Jurkat, Clone E6-1 (cell line): Measurements from ENCODE around the gene TOGARAM1.

Source experiments
- DNase-seq: peaks from one replicate; pipeline ENCODE4 v3.0.0-alpha.2; 2011; ENCODE audit warnings: low read depth, low spot score
- H3K4me3 ChIP-seq: 2 replicates; pipeline ENCODE4 v1.5.1; 2011; ENCODE audit warnings: mild to moderate bottlenecking, low read length, control low read depth, moderate library complexity

The TOGARAM1 gene

DNA sequence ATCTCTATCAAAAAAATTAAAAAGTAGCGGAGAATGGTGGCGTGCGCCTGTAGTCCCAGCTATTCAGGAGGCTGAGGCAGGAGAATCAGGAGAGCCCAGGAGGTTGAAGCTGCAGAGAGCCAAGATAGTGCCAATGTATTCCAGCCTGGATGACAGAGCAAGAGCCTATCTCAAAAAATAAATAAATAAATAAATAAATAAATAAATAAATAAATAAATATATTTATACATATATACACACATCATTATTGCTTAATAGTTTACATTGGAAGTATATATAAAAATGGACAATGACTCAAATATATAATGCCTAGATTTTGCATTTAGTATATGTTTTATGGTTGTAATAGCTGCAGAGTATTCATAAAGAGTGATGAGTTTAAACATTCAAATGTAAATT lies 53.1 kb downstream of the TOGARAM1 start:
- no peak overlapping the region for H3K4me3 ChIP-seq
- DNase-seq, result no peak

DNA sequence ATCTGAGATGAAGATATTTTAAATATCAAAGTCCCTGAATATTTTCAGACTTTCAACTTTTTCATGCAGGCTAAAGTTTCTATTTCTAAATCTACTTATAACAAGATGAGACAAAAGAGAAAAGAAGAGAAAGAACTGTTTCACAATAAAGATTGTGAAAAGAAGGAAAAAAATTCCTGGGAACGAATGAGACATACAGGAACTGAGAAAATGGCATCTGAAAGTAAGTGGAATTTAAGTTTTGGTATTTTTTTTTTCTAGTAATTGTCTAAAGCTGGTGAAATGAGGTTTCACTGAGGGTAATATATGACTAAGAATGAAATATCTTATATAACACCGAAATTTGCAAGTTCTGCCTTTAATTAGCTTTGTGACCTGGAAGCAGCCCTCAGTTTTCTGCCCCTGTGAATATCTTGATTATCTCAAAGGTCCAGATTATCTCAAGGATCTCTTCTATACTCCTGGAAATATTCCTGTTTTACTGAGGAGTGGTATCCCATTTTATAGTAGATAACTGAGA lies 66.2 kb downstream of the TOGARAM1 start:
- no peak overlapping the region for H3K4me3 ChIP-seq
- DNase-seq, result no peak

DNA sequence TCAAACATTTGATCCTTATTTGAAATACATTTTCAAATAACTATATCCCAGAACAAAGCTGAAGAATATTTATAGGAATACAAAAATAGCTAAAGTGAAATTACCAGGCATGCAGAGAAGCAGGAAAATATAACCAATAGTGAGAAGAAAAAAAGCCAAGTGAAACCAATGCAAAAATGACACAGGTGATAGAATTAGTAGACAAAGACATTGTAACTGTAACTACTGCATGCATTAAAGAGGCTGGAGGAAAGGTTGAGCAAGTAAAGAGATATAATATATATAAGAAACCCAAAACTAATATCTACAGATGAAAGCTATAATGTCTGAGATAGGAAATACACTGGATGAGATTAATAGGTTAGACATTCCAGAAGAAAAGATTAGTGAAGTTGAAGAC lies 72.7 kb downstream of the TOGARAM1 start:
- no peak overlapping the region for H3K4me3 ChIP-seq
- no peak for DNase-seq

DNA sequence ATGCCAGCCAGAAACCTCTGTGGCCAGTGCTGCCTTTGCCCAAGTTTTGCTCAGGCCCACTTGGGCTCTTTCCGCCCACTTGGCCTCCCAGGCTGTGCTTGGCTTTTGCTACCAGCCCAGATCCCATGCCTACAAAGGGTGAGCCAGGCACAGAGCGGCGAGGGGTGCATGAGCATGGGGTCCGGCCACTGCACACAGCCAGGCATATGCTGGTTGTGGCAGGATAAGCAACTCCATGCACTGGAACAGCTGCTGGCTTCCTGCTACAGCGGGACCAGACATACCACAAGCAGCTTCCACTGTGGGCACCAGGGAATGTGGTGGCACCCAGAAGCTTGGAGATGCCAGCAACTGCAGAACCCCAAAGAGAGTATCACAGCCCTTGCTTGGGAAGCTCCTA lies 76.3 kb downstream of the TOGARAM1 start:
- no peak for DNase-seq
- H3K4me3 ChIP-seq, result no peak overlapping the region

- DNase-seq, result no peak
- no peak overlapping the region for H3K4me3 ChIP-seq
Measured at GRCh38 chr14:45038865-45039264, 76.9 kb downstream of the TOGARAM1 start.

DNA sequence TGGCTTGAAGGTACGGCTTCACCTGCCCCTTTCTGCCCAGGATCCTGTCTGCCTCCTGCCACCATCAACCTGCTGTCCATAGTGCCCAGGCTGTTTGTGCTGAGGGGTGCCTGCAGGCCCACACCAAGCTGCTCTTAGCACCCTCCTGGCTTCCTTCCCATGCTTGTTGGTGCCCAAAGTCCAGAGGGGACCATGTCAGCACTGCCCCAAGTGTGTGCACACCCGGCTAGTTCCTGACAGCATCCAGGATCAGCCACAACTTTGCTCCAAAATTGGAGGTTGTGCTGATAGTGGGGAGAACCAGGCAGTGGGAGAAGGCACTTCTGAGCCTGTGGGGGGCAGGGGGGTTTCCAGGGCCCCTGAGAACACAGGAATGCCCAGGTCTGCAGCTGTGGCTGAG lies 77.4 kb downstream of the TOGARAM1 start:
- no peak overlapping the region for H3K4me3 ChIP-seq
- no peak for DNase-seq

- DNase-seq, result no peak
Measured at GRCh38 chr14:45041641-45042040, 79.7 kb downstream of the TOGARAM1 start.

GRCh38 chr14:45044638-45045037 lies 82.6 kb downstream of the TOGARAM1 start:
- DNase-seq, result no peak
- H3K4me3 ChIP-seq, result no peak overlapping the region

More at GRCh38 chr14:45041641-45042040, 79.7 kb downstream of the TOGARAM1 start:
- H3K4me3 ChIP-seq, result no peak overlapping the region

DNA sequence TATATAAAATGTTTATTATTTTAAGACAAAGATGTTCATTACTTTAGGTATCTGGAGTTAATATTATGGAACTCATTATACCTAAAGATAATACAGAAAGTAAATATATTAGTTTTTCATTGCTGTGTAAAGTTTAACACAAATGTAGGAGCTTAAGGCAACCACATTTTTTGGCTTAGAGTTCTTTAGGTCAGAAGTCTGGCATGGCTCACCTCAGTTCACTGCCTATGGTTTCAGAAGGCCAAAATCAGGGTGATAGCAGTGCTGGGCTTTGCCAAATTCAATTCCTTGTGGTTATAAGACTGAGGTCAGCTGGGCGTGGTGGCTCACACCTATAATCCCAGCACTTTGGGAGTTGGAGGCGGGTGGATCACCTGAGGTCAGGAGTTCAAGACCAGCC lies 86.4 kb downstream of the TOGARAM1 start:
- no peak overlapping the region for H3K4me3 ChIP-seq
- DNase-seq, result no peak

DNA sequence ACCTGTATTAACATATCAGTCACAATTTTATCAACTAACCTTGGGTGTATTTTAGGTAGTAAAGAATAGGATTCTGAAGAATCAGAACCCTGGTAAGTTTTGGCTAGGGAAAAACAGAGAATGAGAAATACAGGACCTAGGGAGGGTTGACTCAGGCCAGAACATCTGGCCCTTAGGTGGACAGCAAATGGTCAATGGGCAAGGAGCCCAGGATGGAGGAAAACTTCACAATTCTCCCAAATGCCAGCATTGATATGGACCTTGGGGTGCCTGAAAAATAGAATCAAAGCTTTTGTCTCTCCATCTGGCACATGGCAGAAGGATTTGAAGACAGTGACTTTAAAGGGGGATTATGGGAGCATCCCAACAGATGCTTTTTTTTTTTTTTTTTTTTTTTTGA lies 89.2 kb downstream of the TOGARAM1 start:
- no peak overlapping the region for H3K4me3 ChIP-seq
- no peak for DNase-seq

DNA sequence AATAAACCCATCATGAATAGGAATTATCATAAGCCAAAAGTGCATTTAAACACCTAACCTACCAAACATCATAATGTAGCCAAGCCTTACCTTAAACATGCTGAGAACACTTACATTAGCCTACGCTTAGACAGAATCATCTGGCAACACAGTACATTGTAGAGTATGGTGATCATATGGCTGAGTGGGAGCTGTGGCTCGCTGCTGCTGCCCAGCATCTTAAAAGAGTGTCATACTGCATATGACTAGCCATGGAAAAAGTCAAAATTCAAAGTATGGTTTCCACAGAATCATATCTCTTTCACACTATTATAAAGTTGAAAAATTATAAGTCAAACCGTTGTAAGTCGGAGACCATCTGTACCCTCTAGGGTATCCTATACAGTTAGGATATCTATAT lies 89.9 kb downstream of the TOGARAM1 start:
- no peak overlapping the region for H3K4me3 ChIP-seq
- DNase-seq, result no peak

DNA sequence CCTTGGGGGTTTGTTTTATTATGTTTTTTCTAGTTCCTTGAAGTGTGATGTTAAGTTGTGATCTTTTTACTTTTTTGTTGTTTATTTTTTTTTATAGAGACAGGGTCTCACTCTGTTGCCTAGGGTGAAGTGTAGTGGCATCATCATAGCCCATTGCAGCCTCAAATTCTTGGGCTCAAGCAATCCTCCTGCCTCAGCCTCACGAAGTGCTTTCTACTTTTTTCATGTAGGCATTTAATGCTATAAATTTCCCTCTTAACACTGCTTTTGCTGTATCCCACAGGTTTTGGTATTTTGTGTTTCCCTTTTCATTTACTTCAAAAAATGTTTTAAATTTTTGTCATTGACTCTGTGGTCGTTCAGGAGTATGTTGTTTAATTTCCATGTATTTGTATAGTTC lies 95.4 kb downstream of the TOGARAM1 start:
- no peak for DNase-seq
- H3K4me3 ChIP-seq, result no peak overlapping the region

DNA sequence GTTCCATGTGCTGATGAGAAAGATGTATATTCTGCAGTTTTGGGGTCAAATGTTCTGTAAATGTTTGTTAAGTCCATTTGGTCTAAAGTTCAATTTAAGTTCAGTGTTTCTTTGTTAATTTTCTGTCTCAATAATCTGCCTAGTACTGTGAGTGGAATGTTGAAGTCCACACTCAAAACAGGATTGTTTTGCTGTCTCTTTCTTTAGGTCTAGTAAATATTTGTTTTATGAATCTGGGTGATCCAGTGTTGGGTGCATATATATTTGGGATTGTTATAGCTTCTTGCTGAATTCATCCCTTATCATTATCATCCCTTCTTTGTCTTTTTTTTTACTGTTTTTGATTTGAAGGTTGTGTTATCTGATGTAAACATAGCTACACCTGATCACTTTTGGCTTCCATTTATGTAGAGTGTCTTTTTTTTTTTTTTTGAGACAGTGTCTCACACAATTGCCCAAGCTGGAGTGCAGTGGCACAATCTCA lies 95.9 kb downstream of the TOGARAM1 start:
- no peak for DNase-seq
- no peak overlapping the region for H3K4me3 ChIP-seq

GRCh38 chr14:45060551-45060950 lies 98.6 kb downstream of the TOGARAM1 start:
- no peak overlapping the region for H3K4me3 ChIP-seq
- no peak for DNase-seq

DNA sequence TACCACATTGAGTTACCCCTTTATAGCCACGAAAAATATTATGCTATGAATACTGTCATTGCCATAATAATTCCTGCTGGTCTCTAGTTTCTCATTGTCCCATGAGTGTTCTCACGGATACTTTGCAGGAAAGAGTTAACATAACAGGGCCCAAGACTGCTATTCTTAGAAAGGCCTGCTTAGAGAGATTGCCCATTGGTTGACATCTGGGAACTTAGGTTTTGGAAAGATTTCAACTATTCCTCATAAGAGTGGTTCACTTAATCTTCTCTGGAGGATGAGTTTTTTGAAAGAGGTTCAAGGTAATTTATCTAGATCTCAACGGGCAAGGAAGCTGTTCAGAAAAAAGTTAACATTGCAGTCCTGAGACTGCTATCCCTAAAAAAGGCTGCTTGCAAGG lies 103.5 kb downstream of the TOGARAM1 start:
- no peak overlapping the region for H3K4me3 ChIP-seq
- no peak for DNase-seq

DNA sequence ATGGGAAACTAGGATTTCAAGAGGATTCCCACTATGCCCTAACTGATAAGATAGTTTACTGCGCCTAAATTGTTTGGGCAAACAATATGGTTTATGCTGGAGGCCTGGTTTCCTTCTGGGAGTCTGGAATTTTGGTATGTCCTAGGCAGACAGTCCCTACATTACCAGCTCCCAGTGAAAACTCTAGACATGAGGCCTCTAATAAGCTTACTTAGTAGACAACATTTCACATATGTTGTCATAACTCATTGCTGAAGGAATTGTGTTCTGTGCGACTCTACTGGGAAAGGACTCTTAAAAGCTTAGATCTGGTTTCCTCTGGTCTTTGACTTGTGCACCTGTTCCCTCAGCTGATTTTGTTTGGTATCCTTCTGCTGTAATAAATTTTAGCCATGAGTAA lies 104.0 kb downstream of the TOGARAM1 start:
- H3K4me3 ChIP-seq, result no peak overlapping the region
- no peak for DNase-seq

- H3K4me3 ChIP-seq, result no peak overlapping the region
- DNase-seq, result no peak
Measured at GRCh38 chr14:45066667-45067066, 104.7 kb downstream of the TOGARAM1 start.

- no peak for DNase-seq
- H3K4me3 ChIP-seq, result no peak overlapping the region
Measured at GRCh38 chr14:45068396-45068795, 106.4 kb downstream of the TOGARAM1 start.

DNA sequence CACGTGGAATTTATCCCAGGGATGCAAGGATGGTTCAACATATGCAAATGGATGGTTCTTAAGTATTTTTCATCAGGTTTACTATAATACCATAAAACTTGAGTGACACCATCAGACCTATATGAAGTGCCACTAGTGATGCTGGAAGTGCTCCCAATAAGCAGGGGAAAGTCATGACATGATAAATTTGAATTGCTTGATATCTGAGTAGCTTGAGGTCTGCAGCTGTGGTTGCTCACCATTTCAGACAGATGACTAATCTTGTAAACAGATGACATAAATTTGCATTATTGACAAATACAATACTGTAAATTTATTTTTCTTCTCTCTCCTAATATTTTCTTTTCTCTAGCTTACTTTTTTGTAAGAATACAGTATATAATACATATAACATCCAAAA lies 108.2 kb downstream of the TOGARAM1 start:
- DNase-seq, result no peak

GRCh38 chr14:45072126-45072525 lies 110.1 kb downstream of the TOGARAM1 start:
- DNase-seq, result no peak
- no peak overlapping the region for H3K4me3 ChIP-seq

More for the DNA sequence above, 108.2 kb downstream of the TOGARAM1 start:
- no peak overlapping the region for H3K4me3 ChIP-seq

DNA sequence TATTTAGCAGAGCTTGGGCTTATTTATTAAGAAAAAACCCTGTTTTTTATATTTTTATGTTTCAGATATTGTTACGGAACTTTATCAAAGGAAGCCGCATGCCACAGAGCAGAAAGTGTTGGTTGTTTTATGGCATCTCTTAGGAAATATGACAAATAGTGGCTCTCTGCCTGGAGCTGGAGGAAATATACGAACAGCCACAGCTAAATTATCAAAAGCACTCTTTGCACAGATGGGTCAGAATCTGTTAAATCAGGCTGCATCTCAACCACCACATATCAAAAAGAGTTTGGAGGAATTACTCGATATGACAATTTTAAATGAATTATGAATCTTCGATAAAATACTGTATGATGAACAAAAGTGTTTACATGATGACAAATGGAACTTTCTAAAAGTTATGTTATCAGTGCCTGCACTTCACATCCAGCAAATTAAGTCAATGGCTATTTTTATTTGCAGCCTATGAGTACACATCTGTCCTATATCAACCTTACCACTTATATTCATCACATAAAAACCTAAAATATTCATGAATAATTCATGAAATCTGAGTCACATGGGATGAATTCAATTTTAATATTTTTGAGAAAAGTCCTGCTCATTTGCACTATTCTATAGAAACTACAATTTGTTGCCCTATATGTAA lies 111.4 kb downstream of the TOGARAM1 start:
- H3K4me3 ChIP-seq, result no peak overlapping the region
- DNase-seq, result no peak
